H1 (cell line): ENCODE data around the gene CADPS. TPM values are rescaled to one million over a fixed set of nuclear protein-coding genes. Genes with fewer than 3 reads are reported as not detected.

Experiments
- CTCF ChIA-PET: fragments of 300-600 bp; sonication (Branson Sonifier 250); formaldehyde crosslinking; loops from one replicate; lab custom pipeline; 2021; ENCODE audit not compliant: partially characterized antibody; lab: Charles Lee
- POLR2A ChIA-PET: fragments of 300-600 bp; sonication (Branson Sonifier 250); formaldehyde crosslinking; loops from one replicate; lab custom pipeline; 2021; ENCODE audit warnings: inconsistent platforms; ENCODE audit not compliant: partially characterized antibody; lab: Charles Lee
- DNase-seq, 2 experiments: peaks; one replicate each; pipeline versions ENCODE4 v3.0.0 to v3.0.0-alpha.2; 2010 to 2022; ENCODE audit warnings: low spot score in 2 of 2, low read depth in 1 of 2, mixed read lengths in 1 of 2
- FAIRE-seq: peaks from 2 replicates; lab custom pipeline; 2011; peaks lifted over from hg19 to GRCh38; lab: Jason Lieb, UNC
- H2AFZ ChIP-seq: 2 replicates; pipeline ENCODE4 v1.8.1; 2012; ENCODE audit warnings: low read length, inconsistent platforms
- H2AK5ac ChIP-seq: 2 replicates; pipeline ENCODE4 v1.6.1; 2013; ENCODE audit warnings: low read depth, low read length
- H2BK120ac ChIP-seq: replicated peaks from 2 replicates; pipeline ENCODE3; 2013; ENCODE audit warnings: low read depth, low read length, inconsistent platforms
- H2BK12ac ChIP-seq: 2 replicates; pipeline ENCODE4 v1.6.1; 2013; ENCODE audit warnings: low read depth, low read length
- H2BK15ac ChIP-seq: 2 replicates; pipeline ENCODE4 v1.6.1; 2013; ENCODE audit warnings: low read length
- H2BK20ac ChIP-seq: 2 replicates; pipeline ENCODE4 v1.6.1; 2013; ENCODE audit warnings: low read length
- H2BK5ac ChIP-seq: 2 replicates; pipeline ENCODE4 v1.6.1; 2013; ENCODE audit warnings: low read depth, low read length
- H3K14ac ChIP-seq: 2 replicates; pipeline ENCODE4 v1.6.1; 2013; ENCODE audit warnings: inconsistent platforms; ENCODE audit not compliant: insufficient read length
- H3K18ac ChIP-seq: 2 replicates; pipeline ENCODE4 v1.6.1; 2013; ENCODE audit warnings: low read length; ENCODE audit errors: extremely low read depth
- H3K23ac ChIP-seq: 2 replicates; pipeline ENCODE4 v1.6.1; 2013; ENCODE audit warnings: inconsistent platforms; ENCODE audit not compliant: insufficient read length
- H3K23me2 ChIP-seq: 2 replicates; pipeline ENCODE4 v1.6.1; 2013; ENCODE audit warnings: low read depth, low read length
- H3K27ac ChIP-seq: 2 replicates; pipeline ENCODE4 v1.6.1; 2011; ENCODE audit warnings: low read depth, low read length, inconsistent platforms
- H3K27me3 ChIP-seq, 4 experiments: replicated peaks in 1 of 4; 1 replicate in 1 of 4; 2 replicates in 3 of 4; pipeline versions ENCODE4 v1.6.1 to v1.8.1; 2011 to 2013; ENCODE audit warnings: low read length in 3 of 4, mild to moderate bottlenecking in 3 of 4, inconsistent platforms in 2 of 4, mixed read lengths in 2 of 4, moderate library complexity in 1 of 4; ENCODE audit not compliant: control insufficient read depth in 3 of 4, insufficient read depth in 3 of 4; ENCODE audit errors: extremely low read depth in 1 of 4
- H3K36me3 ChIP-seq, 4 experiments: 2 replicates each; pipeline versions ENCODE4 v1.6.1 to v1.8.1; 2011 to 2013; ENCODE audit warnings: mild to moderate bottlenecking in 4 of 4, low read length in 3 of 4, moderate library complexity in 2 of 4, control low read depth in 1 of 4, inconsistent platforms in 1 of 4; ENCODE audit not compliant: insufficient read depth in 4 of 4, control insufficient read depth in 2 of 4
- H3K4ac ChIP-seq: replicated peaks from 2 replicates; pipeline ENCODE3; 2013; ENCODE audit warnings: low read length, low read depth, mixed read lengths, inconsistent platforms; ENCODE audit not compliant: insufficient read length
- H3K4me1 ChIP-seq, 4 experiments: replicated peaks in 1 of 4; 1 replicate in 1 of 4; 2 replicates in 3 of 4; pipeline versions ENCODE4 v1.6.1 to v1.8.1; 2011 to 2013; ENCODE audit warnings: low read length in 3 of 4, inconsistent platforms in 2 of 4, mixed read lengths in 1 of 4; ENCODE audit not compliant: insufficient read depth in 4 of 4, control insufficient read depth in 3 of 4
- H3K4me2 ChIP-seq, 2 experiments: 2 replicates each; pipeline versions ENCODE4 v1.6.1 to v1.8.1; 2011 to 2013; ENCODE audit warnings: low read depth in 2 of 2, low read length in 2 of 2, control low read depth in 1 of 2, inconsistent platforms in 1 of 2, mild to moderate bottlenecking in 1 of 2; ENCODE audit not compliant: insufficient read depth in 1 of 2
- H3K4me3 ChIP-seq, 4 experiments: fragments of 200-600, 300-600 bp in 1 of 4; sonication (generic), shearing (Covaris generic), sonication (Bioruptor Twin) in 1 of 4; 2 replicates each; pipeline versions ENCODE4 v1.5.1 to v1.8.1; 2011 to 2016; ENCODE audit warnings: low read length in 4 of 4, low read depth in 3 of 4, control low read depth in 2 of 4, inconsistent platforms in 2 of 4, mild to moderate bottlenecking in 2 of 4, mixed read lengths in 1 of 4, moderate library complexity in 1 of 4; ENCODE audit not compliant: insufficient read depth in 2 of 4; ENCODE audit errors: extremely low read depth in 1 of 4
- H3K56ac ChIP-seq: replicated peaks from 2 replicates; pipeline ENCODE3; 2013; ENCODE audit warnings: low read depth, mild to moderate bottlenecking, mixed read lengths, low read length, inconsistent platforms; ENCODE audit not compliant: insufficient read length
- H3K79me1 ChIP-seq: 2 replicates; pipeline ENCODE4 v1.6.1; 2013; ENCODE audit warnings: low read depth, low read length, control low read depth
- H3K79me2 ChIP-seq, 2 experiments: 2 replicates each; pipeline versions ENCODE4 v1.6.1 to v1.8.1; 2012 to 2013; ENCODE audit warnings: low read length in 2 of 2, mild to moderate bottlenecking in 2 of 2, inconsistent platforms in 1 of 2; ENCODE audit not compliant: insufficient read depth in 2 of 2, control insufficient read depth in 1 of 2
- H3K9ac ChIP-seq, 4 experiments: replicated peaks in 1 of 4; 1 replicate in 1 of 4; 2 replicates in 3 of 4; pipeline versions ENCODE4 v1.6.1 to v1.8.1; 2011 to 2013; ENCODE audit warnings: low read depth in 3 of 4, low read length in 3 of 4, control low read depth in 2 of 4, mild to moderate bottlenecking in 2 of 4, moderate library complexity in 2 of 4, inconsistent platforms in 1 of 4; ENCODE audit errors: extremely low read depth in 1 of 4
- H3K9me3 ChIP-seq, 2 experiments: 2 replicates each; pipeline versions ENCODE4 v1.6.1 to v1.8.1; 2012 to 2013; ENCODE audit warnings: mild to moderate bottlenecking in 2 of 2, moderate library complexity in 2 of 2, control low read depth in 1 of 2, inconsistent platforms in 1 of 2, low read depth in 1 of 2, low read length in 1 of 2, mixed read lengths in 1 of 2; ENCODE audit not compliant: insufficient read depth in 2 of 2
- H4K20me1 ChIP-seq, 2 experiments: replicated peaks in 1 of 2; 2 replicates each; pipeline versions ENCODE3 to v1.8.1; 2011 to 2013; ENCODE audit warnings: inconsistent platforms in 2 of 2, low read length in 2 of 2, mild to moderate bottlenecking in 1 of 2; ENCODE audit not compliant: insufficient read depth in 2 of 2, control insufficient read depth in 1 of 2
- H4K5ac ChIP-seq: 2 replicates; pipeline ENCODE4 v1.6.1; 2013; ENCODE audit warnings: low read length, low read depth, mixed read lengths, inconsistent platforms; ENCODE audit not compliant: insufficient read length
- H4K8ac ChIP-seq: 2 replicates; pipeline ENCODE4 v1.8.0; 2013; ENCODE audit warnings: mild to moderate bottlenecking, moderate library complexity, low read length, inconsistent platforms; ENCODE audit not compliant: insufficient read depth; ENCODE audit errors: extremely low read depth
- H4K91ac ChIP-seq: replicated peaks from 2 replicates; pipeline ENCODE3; 2013; ENCODE audit warnings: low read length, mixed read lengths, inconsistent platforms; ENCODE audit not compliant: insufficient read length
- ASH2L ChIP-seq: fragments of 200-600, 300-600 bp; sonication (generic); IDR thresholded peaks from one replicate; pipeline ENCODE4 v1.7.1; 2017; ENCODE audit warnings: low read length
- BRCA1 ChIP-seq: IDR thresholded peaks from 2 replicates; pipeline ENCODE4 v1.6.1; 2012; ENCODE audit warnings: low read depth, low read length, improper control_type of control experiment
- CBX8 ChIP-seq: fragments of 300-800, 300-1000 bp; sonication (generic); IDR thresholded peaks from 2 replicates; pipeline ENCODE4 v1.7.1; 2016; ENCODE audit warnings: low read depth, low read length, borderline replicate concordance
- EGR1 ChIP-seq: IDR thresholded peaks from 2 replicates; pipeline ENCODE4 v1.6.1; 2011; ENCODE audit warnings: low read depth, low read length, borderline replicate concordance
- EZH2 ChIP-seq: fragments of 200-600 bp; sonication (generic); IDR thresholded peaks from 2 replicates; pipeline ENCODE4 v1.7.1; 2012; ENCODE audit warnings: low read depth, mild to moderate bottlenecking, moderate library complexity, low read length, inconsistent platforms; ENCODE audit not compliant: severe bottlenecking
- HDAC2 ChIP-seq, 2 experiments: fragments of 300-600 bp in 1 of 2; sonication (generic) in 1 of 2; IDR thresholded peaks; 2 replicates each; pipeline ENCODE4 v1.6.1; 2011 to 2012; ENCODE audit warnings: low read depth in 2 of 2, low read length in 2 of 2, mild to moderate bottlenecking in 2 of 2, moderate library complexity in 2 of 2, borderline replicate concordance in 1 of 2, inconsistent platforms in 1 of 2
- KDM5A ChIP-seq: fragments of 200-600 bp; IDR thresholded peaks from 2 replicates; pipeline ENCODE4 v1.7.1; 2012; ENCODE audit warnings: mild to moderate bottlenecking, low read length, inconsistent platforms, mixed read lengths
- MAX ChIP-seq: IDR thresholded peaks from 2 replicates; pipeline ENCODE4 v1.6.1; 2012; ENCODE audit warnings: inconsistent platforms
- POU5F1 ChIP-seq: IDR thresholded peaks from 2 replicates; pipeline ENCODE4 v1.6.1; 2011; ENCODE audit warnings: low read depth, mild to moderate bottlenecking, low read length, moderate library complexity
- RBBP5 ChIP-seq: IDR thresholded peaks from 2 replicates; pipeline ENCODE4 v1.7.1; 2012; ENCODE audit warnings: low read depth, mild to moderate bottlenecking, inconsistent platforms, low read length, moderate library complexity, borderline replicate concordance
- SIN3A ChIP-seq, 2 experiments: IDR thresholded peaks in 1 of 2; conservative IDR thresholded peaks in 1 of 2; 2 replicates each; pipeline ENCODE4 v1.6.1; 2011 to 2012; ENCODE audit warnings: low read length in 2 of 2, improper control_type of control experiment in 1 of 2, low read depth in 1 of 2, mild to moderate bottlenecking in 1 of 2
- TCF12 ChIP-seq: IDR thresholded peaks from 2 replicates; pipeline ENCODE4 v1.6.1; 2011; ENCODE audit warnings: low read depth, mild to moderate bottlenecking, low read length
- WGBS, 2 experiments: shearing (Covaris generic) in 1 of 2; methylation state at CpG; one replicate each; pipeline versions ENCODE4 v1.1.6 to v1.1.7; 2013 to 2015; ENCODE audit warnings: low lambda C conversion rate in 2 of 2, mixed read lengths in 2 of 2, inconsistent platforms in 1 of 2, low coverage in 1 of 2, missing lambda C conversion rate in 1 of 2; ENCODE audit not compliant: insufficient replicate concordance in 2 of 2, insufficient coverage in 1 of 2, insufficient read length in 1 of 2; ENCODE audit errors: extremely low coverage in 1 of 2, missing lambda C conversion rate in 1 of 2; 5-methylcytosine and 5-hydroxymethylcytosine counted together
- polyA plus RNA-seq, 7 experiments: library from polyadenylated mRNA; depleted of rRNA in 3 of 7; stranded (reverse) in 5 of 7; unstranded in 2 of 7; fragments of >200 nt in 5 of 7; fragments of 200-250 nt in 2 of 7; gene quantifications; 1 replicate in 5 of 7; 2 replicates in 1 of 7; 4 replicates in 1 of 7; pipeline versions ENCODE4 v1.2.1 to v1.2.3, GENCODE V29; 2011 to 2013; ENCODE audit warnings: missing spikeins in 2 of 7, mixed read lengths in 2 of 7
- total RNA-seq: library from RNA; stranded (reverse); fragmentation: NEBNext Ultra II Directional; extraction: Animal tissue kit (Norgen Biotek cat#: 25700); gene quantifications from 2 replicates; pipeline ENCODE4 v1.2.1, GENCODE V29; 2021
- TF ChIP-seq, protein P1 (sequence below): IDR thresholded peaks from 2 replicates; pipeline ENCODE4 v1.6.1; 2011; ENCODE audit warnings: low read length, improper control_type of control experiment

The CADPS gene
- total and polyA plus RNA-seq, 2 of the 8 experiments (the other 6 are each of a cell fraction or from before 2014, with no cell fraction given): 7.1 to 10.2 TPM

DNA sequence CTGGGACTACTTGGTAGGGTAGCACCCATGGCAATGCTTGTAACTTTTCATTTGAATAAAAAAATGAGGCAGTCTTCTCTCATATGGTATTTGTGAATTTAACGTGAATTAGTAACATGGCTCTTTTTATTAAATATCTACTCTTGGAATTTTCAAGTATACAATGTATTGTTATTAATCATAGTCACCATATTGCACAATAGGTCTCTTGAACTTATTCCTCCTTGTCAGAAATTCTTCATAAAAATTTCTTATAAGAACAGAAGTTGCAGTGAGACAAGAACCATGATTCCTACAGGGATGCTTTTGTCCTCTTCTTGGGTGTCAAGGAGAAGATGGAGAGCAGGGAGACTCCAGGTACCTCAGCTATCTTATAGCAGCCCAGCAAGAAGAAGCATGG is 298.1 kb downstream of the CADPS start:
- Histone ChIP-seq H3K27ac (no peak overlapping the region), H3K9me3 (0 out of 4 replicates have a peak, but pooled peaks cover 0 to 2% of the 10 kb centered on the region in 2 experiments), H2BK120ac (no peak overlapping the region), H3K27me3 (no peaks in the 10 kb centered on the region), H3K9ac (no peak overlapping the region), H3K4me2 (no peak overlapping the region), H3K36me3 (no peaks in the 10 kb centered on the region; a peak in 1 of 8 replicates), H2AFZ (no peak overlapping the region), H4K5ac (no peak overlapping the region), H3K18ac (no peak overlapping the region), H2BK12ac (no peak overlapping the region), H2BK20ac (no peak overlapping the region), H3K4me1 (no peaks in the 10 kb centered on the region), H3K79me2 (no peaks in the 10 kb centered on the region), H3K23ac (no peak overlapping the region), H4K8ac (no peak overlapping the region), H3K4me3 (no peak overlapping the region), H2BK15ac (no peak overlapping the region), H3K4ac (no peak overlapping the region), H3K14ac (no peak overlapping the region), H3K23me2 (no peaks in the 10 kb centered on the region), H4K91ac (no peak overlapping the region), H4K20me1 (no peaks in the 10 kb centered on the region), H3K56ac (no peak overlapping the region), H2BK5ac (no peak overlapping the region), H3K79me1 (no peaks in the 10 kb centered on the region), H2AK5ac (no peak overlapping the region)
- no peak for DNase-seq
- ChIA-PET POLR2A (no interaction called here), CTCF (interaction anchor here (0.6 kb wide), 1 partner anchor 1404 kb away, joined by 3 read pairs; no protein-coding TSS in a partner anchor)
- 96% methylated on average over 1 of the region's 1 CpG; no CpG with 5 or more reads in 1 of the 2 experiments for WGBS, 2 experiments
- FAIRE-seq: no peak
- TF ChIP-seq KDM5A (no peak), EGR1 (no peak), BRCA1 (no peak), RBBP5 (no peak), TCF12 (no peak), HDAC2 (IDR thresholded peaks at IDR 0.05; ENCODE audit: borderline replicate concordance in 1 of 2, low read depth in 2 of 2, low read length in 2 of 2) (no peak), CBX8 (no peak), POU5F1 (no peak), SIN3A (conservative IDR thresholded peaks at IDR 0.05 in 1 of 2, IDR thresholded peaks at IDR 0.05 in 1 of 2; ENCODE audit: low read depth in 1 of 2, low read length in 2 of 2) (no peak), ASH2L (no peak), EZH2 (no peak), MAX (no peak)
- TF ChIP-seq, protein P1, sequence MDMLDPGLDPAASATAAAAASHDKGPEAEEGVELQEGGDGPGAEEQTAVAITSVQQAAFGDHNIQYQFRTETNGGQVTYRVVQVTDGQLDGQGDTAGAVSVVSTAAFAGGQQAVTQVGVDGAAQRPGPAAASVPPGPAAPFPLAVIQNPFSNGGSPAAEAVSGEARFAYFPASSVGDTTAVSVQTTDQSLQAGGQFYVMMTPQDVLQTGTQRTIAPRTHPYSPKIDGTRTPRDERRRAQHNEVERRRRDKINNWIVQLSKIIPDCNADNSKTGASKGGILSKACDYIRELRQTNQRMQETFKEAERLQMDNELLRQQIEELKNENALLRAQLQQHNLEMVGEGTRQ: no peak
